LNCAP (cell line): ENCODE measurements around the gene ZNF43.

ENCODE experiments used
- CTCF ChIP-seq: fragments of 450-650 bp; IDR thresholded peaks from 2 replicates; pipeline ENCODE4 v1.5.1; 2017; ENCODE audit warnings: mild to moderate bottlenecking

ZNF43 gene

GRCh38 chr19:21833733-21834132 lies 2.2 kb downstream of the ZNF43 start:
- no peak for TF ChIP-seq CTCF

GRCh38 chr19:21824679-21825078 lies 11.3 kb downstream of the ZNF43 start:
- no peak for TF ChIP-seq CTCF

DNA sequence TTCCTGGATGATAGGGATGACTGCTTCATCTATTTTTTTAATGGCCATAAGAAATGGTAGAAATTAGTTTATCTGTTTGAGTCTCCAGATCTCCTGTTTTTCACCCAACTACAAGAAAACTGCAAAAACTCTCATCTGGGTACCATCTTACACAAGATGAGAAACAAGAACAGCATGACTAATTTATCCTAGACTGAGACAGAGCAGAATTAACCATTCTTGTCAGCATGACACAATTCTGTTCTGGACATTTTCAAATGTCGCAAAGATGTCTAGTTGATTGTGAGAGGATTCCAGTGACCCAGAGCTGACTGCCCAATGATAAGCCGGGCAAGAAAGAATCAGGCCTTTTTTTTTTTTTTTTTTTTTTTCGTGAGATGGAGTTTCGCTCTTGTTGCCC lies 12.8 kb downstream of the ZNF43 start:
- no peak for TF ChIP-seq CTCF

DNA sequence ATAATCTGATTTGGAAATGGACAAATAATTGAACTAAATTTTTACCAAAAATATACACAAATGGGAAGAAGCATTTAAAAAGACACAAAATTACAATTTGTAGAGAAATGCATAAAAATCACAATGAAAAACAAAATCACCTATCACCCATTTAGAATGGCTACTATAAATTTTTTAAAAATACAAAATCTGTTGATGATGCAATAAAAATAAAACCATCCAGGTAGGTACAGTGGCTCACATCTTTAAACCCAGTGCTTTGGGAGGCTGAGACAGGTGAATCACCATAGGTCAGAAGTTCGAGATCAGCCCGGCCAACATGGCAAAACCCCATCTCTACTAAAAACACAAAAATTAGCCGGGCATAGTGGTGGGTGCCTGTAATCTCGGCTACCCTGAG lies 23.5 kb downstream of the ZNF43 start:
- no peak for TF ChIP-seq CTCF

GRCh38 chr19:21789466-21790085 lies 46.4 kb downstream of the ZNF43 start:
- TF ChIP-seq CTCF: no peak

DNA sequence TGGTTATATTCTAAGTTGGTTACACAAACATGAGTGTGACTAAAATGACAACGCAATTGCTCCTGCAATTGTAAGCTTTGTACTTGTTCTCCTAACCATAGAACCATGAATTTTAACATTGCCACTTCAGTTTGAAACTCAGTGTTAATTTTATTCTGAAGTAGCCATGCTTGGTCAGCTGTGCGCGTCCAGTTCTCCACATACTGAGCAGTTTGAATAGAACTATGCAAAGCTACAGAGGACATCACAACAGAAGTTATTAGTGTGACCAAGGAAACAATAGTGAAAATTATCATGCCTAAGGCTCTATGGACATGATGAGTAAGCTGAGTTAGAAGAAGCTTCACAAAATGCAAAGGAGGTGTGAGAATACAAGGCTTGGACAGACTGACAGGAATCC lies 49.0 kb downstream of the ZNF43 start:
- TF ChIP-seq CTCF: no peak

- TF ChIP-seq CTCF: no peak
These were observed 68.7 kb downstream of the ZNF43 start, which contains the start of gene ZNF100 for GRCh38 chr19:21767065-21767800. TSS of gene ZNF100 (minus strand) at chr19:21767579. CDS start at chr19:21767429, 150 bp downstream.
